ENCODE measurements around the gene ACTMAP. TPM values are rescaled to one million over a fixed set of nuclear protein-coding genes. Genes with fewer than 3 reads are reported as not detected.

Gene ACTMAP
- total and polyA plus RNA-seq, 2 of the 8 experiments (the other 6 are each of a cell fraction or from before 2014, with no cell fraction given) = 24.1 to 26.5 TPM

DNA sequence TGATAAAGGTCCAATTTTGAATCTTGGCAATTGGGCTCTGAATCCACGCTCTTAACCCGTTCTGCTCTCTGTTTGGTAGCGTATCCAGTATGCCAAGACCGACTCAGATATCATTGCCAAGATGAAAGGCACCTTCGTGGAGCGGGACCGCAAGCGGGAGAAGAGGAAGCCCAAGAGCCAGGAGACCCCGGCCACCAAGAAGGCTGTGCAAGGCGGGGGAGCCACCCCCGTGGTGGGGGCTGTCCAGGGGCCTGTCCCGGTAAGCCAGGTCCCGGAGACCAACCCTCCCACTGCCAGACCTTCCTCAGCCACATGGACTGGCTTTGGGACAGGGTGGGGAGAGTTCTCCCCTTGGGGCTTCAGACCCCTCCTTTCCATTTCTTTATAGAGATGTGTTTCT is 9.1 kb upstream of the ACTMAP start:
- H3K4ac ChIP-seq (replicated peaks; ENCODE audit: insufficient read length, low read depth, low read length) = no peak overlapping the region
- TF ChIP-seq SIX5 (IDR thresholded peaks at IDR 0.05; ENCODE audit: low read depth, low read length) (no peak), PHF8 (conservative IDR thresholded peaks at IDR 0.05; ENCODE audit: low read depth, low read length) (no peak), EZH2 (IDR thresholded peaks at IDR 0.05; ENCODE audit: low read depth, low read length, severe bottlenecking) (no peak), ZNF274 (IDR thresholded peaks at IDR 0.05; ENCODE audit: borderline replicate concordance, extremely low read depth, low read length) (no peak), NANOG (IDR thresholded peaks at IDR 0.05; ENCODE audit: insufficient read depth, low read depth, low read length, poor library complexity, severe bottlenecking) (no peak), HDAC6 (IDR thresholded peaks at IDR 0.05; ENCODE audit: low read depth, low read length) (no peak), GABPA (IDR thresholded peaks at IDR 0.05; ENCODE audit: borderline replicate concordance, insufficient read depth, low read length) (no peak)
- TF ChIP-seq, protein P1, sequence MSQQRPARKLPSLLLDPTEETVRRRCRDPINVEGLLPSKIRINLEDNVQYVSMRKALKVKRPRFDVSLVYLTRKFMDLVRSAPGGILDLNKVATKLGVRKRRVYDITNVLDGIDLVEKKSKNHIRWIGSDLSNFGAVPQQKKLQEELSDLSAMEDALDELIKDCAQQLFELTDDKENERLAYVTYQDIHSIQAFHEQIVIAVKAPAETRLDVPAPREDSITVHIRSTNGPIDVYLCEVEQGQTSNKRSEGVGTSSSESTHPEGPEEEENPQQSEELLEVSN (IDR thresholded peaks at IDR 0.05) = no peak
- no peak overlapping the region for H2BK15ac ChIP-seq (ENCODE audit: low read length)
- POLR2A ChIA-PET (ENCODE audit: partially characterized antibody) = interaction anchor here (0.6 to 15.7 kb wide), 8 partner anchors 9 to 1638 kb away, joined by 3 to 399 read pairs (median 4); partner anchors contain the start of genes ACTMAP, EGLN2, MIA and RAB4B
- no peak overlapping the region for H3K27ac ChIP-seq (ENCODE audit: low read depth, low read length)
- WGBS, 2 experiments (ENCODE audit: extremely low coverage in 1 of 2, insufficient coverage in 1 of 2, insufficient read length in 1 of 2, insufficient replicate concordance in 2 of 2, low coverage in 1 of 2, low lambda C conversion rate in 2 of 2, missing lambda C conversion rate in 1 of 2) = 98% methylated on average over 13 of the region's 13 CpGs; no CpG with 5 or more reads in 1 of the 2 experiments
- H2AFZ ChIP-seq (ENCODE audit: low read length) = no peak overlapping the region
- H2BK120ac ChIP-seq (replicated peaks; ENCODE audit: low read depth, low read length) = no peak overlapping the region
- DNase-seq (ENCODE audit: low read depth in 1 of 2, low spot score in 2 of 2) (no peak), FAIRE-seq (no peak)
- no peak overlapping the region for H3K23ac ChIP-seq (ENCODE audit: insufficient read length)
- H3K14ac ChIP-seq (ENCODE audit: insufficient read length) = no peak overlapping the region
- no peak overlapping the region for H3K4me3 ChIP-seq (ENCODE audit: extremely low read depth in 1 of 4, insufficient read depth in 2 of 4, low read depth in 3 of 4, low read length in 4 of 4)
- H3K9ac ChIP-seq (replicated peaks in 1 of 4; ENCODE audit: extremely low read depth in 1 of 4, low read depth in 3 of 4, low read length in 3 of 4) = no peak overlapping the region
- no peak overlapping the region for H3K18ac ChIP-seq (ENCODE audit: extremely low read depth, low read length)
- H3K4me2 ChIP-seq (ENCODE audit: insufficient read depth in 1 of 2, low read depth in 2 of 2, low read length in 2 of 2) = no peak overlapping the region
- no peak overlapping the region for H4K91ac ChIP-seq (replicated peaks; ENCODE audit: insufficient read length, low read length)
- no peaks in the 10 kb centered on the region; the same call in 1 of the 2 replicates for H3K23me2 ChIP-seq (ENCODE audit: low read depth, low read length)
- H2BK20ac ChIP-seq (ENCODE audit: low read length) = no peak overlapping the region
- H3K36me3 ChIP-seq (ENCODE audit: control insufficient read depth in 2 of 4, insufficient read depth in 4 of 4, low read length in 3 of 4) = peaks cover 56 to 99% (median 82%) of the 10 kb centered on the region in 4 experiments
- H3K4me1 ChIP-seq (replicated peaks in 1 of 4; ENCODE audit: control insufficient read depth in 3 of 4, insufficient read depth in 4 of 4, low read length in 3 of 4) = no peaks in the 10 kb centered on the region; a peak in 2 of 7 replicates
- CTCF ChIA-PET (ENCODE audit: partially characterized antibody) = interaction anchor here (1.2 kb wide), 1 partner anchor 14 kb away, joined by 3 read pairs; no protein-coding TSS in a partner anchor
- H4K5ac ChIP-seq (ENCODE audit: insufficient read length, low read depth, low read length) = no peak overlapping the region
- H2BK12ac ChIP-seq (ENCODE audit: low read depth, low read length) = no peak overlapping the region
- H4K8ac ChIP-seq (ENCODE audit: extremely low read depth, insufficient read depth, low read length) = no peak overlapping the region; the same call in 1 of the 2 replicates
- peaks cover 9% of the 10 kb centered on the region for H3K79me1 ChIP-seq (ENCODE audit: low read depth, low read length)
- H4K20me1 ChIP-seq (replicated peaks in 1 of 2; ENCODE audit: control insufficient read depth in 1 of 2, insufficient read depth in 2 of 2, low read length in 2 of 2) = peaks cover 30 to 47% of the 10 kb centered on the region in 2 experiments
- no peak overlapping the region for H3K56ac ChIP-seq (replicated peaks; ENCODE audit: insufficient read length, low read depth, low read length)
- no peaks in the 10 kb centered on the region for H3K27me3 ChIP-seq (replicated peaks in 1 of 4; ENCODE audit: control insufficient read depth in 3 of 4, extremely low read depth in 1 of 4, insufficient read depth in 3 of 4, low read length in 3 of 4)
- peaks cover 19 to 42% of the 10 kb centered on the region in 2 experiments for H3K79me2 ChIP-seq (ENCODE audit: control insufficient read depth in 1 of 2, insufficient read depth in 2 of 2, low read length in 2 of 2)
- H3K9me3 ChIP-seq (ENCODE audit: insufficient read depth in 2 of 2, low read depth in 1 of 2, low read length in 1 of 2) = no peaks in the 10 kb centered on the region
- H2AK5ac ChIP-seq (ENCODE audit: low read depth, low read length) = no peak overlapping the region
- no peak overlapping the region for H2BK5ac ChIP-seq (ENCODE audit: low read depth, low read length)

Data from H1 (cell line).